NCI-H345 treated with DMSO at 0.1 percent for 48 hours (cell line): Measurements from ENCODE around the gene UGGT2.
"Not testable (repeated sequence)": the region's sequence is repeated elsewhere in the genome, so short reads cannot be mapped to it uniquely, and the experiment has no call there.

Experiments
- DNase-seq: peaks from one replicate; lab custom pipeline; 2025; ENCODE audit not compliant: unreplicated experiment; lab: John Stamatoyannopoulos, UW

The UGGT2 gene

DNA sequence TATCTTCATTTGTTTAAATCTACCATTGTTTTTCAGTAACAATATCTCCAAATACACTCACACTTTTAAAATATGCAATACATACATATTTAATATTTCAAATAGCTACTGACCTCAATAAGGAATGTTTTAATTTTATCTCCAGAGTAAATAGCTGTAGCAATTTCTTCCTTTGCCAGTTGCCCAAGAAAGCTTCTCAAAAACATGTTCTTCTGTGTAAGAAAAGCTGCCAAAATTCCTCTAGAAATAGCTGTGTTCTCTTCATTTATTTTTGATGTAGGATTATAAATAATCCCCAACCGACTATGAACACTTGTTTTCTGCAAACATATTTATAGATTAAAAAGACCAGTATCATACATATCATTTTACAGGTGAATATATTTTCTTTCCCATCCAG lies 150.5 kb downstream of the UGGT2 start:
- DNase-seq = no peak

DNA sequence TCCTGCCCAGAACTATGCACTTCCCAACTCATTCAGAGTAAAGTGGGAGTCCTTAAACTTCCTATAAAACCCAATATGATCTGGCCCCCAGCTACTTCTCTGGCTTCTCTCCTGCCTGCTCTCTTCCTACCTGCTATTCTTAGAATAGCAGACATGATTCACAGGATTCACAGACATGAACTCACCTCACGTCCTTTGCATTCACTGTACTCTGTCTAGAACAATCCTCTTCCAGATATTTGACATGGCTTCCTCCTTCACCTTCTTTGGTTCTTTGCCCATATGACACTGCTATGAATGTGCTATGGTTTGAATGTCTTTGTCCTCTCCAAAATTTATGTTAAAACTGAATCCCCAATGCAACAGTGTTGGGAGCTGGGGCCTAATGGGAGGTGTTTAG lies 154.9 kb downstream of the UGGT2 start:
- no peak for DNase-seq

DNA sequence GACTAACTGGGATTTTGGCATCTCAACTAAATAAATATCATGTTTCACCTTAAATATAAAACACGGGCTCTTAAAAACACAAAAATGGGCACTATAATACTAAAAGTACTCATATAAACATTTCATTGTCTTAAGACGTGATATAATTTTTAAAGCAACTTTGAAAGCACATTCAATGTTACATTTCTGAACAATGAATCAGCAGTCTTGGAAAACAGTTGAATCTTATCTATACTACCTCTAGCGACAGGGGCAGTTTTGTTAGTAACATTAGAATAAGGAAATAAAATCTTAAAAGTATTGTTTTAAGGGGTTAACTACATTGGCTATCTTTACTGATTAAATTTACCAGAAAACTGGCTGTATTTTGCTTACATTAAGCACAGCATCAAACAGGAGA lies 156.9 kb downstream of the UGGT2 start:
- DNase-seq = no peak

DNA sequence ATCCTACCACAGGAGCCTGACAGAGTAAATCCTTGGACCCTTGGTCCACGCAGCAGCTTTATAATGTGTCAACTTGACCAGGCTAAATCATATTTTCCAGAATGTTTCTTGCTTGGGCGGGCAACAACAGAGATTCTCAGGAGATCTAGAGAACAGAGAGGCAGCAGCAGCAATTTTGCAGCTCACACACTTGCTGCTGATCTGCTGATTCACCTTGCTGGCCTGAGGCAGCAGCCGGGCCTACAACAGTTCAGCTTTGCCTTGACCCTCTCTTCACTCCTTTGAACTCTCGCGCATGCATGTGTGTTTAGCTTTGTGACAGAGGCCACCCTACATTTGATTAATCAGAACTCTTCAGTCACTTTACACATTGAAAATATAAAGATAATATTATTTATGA lies 159.3 kb downstream of the UGGT2 start:
- DNase-seq = no peak

DNA sequence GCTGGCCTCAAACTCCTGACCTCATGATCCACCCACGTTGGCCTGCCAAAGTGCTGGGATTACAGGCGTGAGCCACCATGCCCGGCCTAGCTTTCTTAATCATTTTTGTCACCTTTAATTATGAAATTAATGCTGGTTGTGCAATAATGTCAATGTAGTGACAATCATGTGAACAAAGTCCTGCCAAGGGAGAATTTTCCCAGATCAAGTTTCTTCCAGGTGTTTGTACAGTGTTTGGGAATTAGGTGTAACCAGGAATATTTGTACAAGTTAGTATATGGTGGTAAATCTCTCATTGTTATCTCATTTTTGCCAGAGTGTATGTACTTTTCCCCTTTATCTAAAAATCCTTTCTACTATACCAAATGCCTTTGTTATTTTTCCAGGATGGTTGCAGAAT lies 171.1 kb downstream of the UGGT2 start:
- DNase-seq = no peak

DNA sequence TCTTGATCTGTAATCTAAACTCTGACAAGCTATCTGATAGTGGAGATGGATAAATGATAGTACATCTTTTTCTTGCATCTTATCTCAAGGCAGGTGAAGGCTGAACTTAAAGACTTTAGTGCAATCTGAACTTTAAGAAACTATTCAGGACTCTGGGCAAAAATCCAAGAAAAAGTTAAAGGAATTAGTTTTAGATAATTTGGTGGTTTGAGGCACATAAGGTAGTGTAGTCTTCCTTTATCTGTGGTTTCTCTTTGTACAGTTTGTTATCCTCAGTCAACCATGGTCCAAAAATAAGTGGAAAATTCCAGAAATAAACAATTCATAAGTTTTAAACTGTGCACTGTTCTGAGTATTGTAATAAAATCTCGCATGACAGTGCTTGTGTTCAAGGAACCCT lies 172.9 kb downstream of the UGGT2 start:
- no peak for DNase-seq

DNA sequence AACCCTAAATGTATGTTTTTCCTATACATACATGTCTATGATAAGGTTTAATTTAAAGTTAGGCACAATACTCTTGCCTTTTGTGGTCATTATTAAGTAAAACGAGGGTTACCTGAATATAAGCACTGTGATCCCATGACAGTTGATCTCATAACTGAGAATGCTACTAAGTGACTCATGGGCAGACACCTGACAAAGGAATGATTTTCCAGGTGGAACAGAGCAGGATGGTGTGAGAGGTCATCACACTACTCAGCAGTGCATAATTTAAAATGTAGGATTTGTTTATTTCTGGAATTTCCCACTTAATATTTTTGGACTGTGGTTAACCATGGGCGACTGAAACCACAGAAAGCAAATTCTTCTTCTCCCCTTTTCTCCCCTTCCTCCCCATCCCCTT lies 178.9 kb downstream of the UGGT2 start:
- no peak for DNase-seq

DNA sequence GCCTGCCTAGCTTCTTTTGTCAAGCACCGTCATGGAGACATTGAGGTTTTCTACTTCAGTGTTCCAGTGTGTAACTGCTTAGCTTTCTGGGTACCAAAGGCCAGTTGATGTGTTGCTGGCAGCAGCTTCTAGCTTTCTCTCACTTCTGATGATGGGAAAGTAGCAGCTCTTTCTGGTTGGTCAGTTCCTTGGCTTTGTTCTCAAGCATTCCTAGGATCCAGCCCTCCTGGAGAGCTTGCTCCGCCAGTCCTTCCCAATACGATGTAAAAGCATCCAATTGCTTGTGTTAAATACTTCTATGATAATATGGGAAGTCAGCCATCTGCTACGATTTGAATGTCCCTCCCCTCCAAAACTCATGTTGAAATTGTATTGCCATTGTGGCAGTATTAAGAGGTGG lies 182.8 kb downstream of the UGGT2 start:
- no peak for DNase-seq

DNA sequence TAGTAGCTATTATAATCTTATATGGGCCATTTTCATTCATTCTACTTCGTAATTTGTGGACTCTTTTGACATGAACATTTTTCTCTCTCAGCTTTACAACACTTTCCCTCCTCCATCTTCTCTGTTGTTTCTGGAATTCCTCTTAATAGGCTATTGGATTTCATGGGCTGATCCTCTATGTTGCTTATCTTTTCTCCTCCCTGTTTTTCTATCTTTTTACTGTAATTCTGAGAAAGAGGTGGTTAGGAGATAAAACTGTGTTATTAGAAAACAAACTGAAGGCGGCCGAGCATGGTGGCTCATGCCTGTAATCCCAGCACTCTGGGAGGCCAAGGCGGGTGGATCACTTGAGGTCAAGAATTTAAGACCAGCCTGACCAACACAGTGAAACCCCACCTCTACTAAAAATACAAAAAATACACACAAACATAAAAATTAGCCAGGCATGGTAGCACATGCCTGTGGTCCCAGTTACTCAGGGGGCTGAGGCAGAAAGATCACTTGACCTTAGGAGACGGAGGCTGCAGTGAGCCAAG lies 188.1 kb downstream of the UGGT2 start:
- DNase-seq = no peak

DNA sequence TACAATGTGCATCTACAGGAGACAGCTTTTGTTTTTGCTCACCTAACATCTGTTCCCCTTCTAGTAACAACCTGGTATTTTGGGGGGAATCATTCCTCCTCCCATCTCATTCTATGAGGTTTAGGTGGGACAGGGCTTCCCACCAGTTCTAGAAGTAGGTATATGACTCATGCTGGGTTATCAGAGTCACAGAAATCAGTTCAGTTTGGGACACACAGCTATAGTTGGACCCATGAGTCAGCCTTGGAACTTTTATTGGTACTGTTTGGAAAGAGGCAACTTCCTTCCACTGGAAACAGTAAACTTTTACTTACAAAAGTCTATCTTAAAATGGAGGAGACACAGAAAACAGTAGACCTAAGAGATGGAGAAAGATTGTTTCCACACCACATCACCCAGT lies 190.8 kb downstream of the UGGT2 start:
- no peak for DNase-seq

DNA sequence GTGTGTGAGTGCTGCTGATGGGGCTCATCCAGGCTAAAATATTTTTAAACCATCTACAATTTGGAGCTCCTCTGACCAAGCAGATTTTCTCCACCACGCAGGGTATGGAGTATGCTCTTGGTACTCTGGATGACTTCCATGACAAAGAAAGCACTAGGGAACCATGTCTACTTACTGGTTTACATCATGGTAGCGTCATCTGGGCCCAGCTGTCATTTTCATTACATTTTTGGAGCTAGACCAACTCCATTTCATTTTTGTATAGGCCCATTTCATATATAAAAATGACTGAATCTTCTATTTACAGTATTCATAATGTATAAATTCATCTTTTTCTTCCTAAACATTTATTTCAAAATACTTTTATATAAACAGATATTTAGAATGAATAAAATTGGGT lies 191.9 kb downstream of the UGGT2 start:
- no peak for DNase-seq

DNA sequence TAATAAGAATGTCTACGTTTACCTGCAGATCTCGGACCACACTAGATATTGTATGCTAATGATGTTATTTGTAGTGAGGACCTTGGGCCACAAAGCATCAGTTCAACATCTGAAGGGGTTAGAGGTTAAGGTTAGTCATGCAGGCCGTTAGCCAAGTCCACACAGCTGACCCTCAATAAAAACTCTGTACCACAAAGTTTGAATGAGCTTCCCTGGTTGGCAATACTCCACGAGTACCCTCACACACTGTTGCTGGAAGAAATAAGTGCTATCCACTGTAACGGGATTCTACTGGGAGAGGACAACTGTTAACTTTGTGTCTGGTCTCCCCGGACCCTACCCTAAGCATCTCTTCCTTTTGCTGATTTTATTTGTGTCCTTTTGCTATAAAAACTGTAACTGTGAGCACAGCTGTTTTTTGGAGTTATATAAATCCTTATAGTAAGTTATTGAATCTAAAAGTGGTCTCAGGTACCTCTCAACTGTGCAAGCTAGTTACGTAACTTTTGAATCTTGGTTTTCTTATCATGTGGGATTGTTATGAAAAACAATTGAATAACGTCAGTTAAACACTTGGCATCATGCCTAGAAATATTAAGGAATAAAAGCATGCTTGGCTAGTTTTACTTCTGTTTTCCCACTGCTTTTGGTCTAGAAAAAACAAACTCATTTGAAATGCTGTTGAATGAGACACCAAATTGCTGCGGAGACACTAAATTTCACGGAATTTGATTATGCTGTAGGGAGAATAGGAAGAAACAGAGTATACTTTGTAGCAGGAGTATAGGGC lies 194.7 kb downstream of the UGGT2 start:
- no peak for DNase-seq

DNA sequence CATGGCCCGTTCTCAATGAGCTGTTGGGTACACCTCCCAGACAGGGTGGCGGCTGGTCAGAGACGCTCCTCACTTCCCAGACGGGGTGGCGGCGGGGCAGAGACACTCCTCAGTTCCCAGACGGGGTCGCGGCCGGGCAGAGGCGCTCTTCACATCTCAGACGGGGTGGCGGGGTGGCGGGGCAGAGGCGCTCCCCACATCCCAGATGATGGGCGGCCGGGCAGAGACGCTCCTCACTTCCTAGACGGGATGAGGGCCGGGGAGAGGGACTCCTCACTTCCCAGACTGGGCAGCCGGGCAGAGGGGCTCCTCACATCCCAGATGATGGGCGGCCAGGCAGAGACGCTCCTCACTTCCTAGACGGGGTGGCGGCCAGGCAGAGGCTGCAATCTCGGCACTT lies 207.5 kb downstream of the UGGT2 start:
- DNase-seq = not testable (repeated sequence)

DNA sequence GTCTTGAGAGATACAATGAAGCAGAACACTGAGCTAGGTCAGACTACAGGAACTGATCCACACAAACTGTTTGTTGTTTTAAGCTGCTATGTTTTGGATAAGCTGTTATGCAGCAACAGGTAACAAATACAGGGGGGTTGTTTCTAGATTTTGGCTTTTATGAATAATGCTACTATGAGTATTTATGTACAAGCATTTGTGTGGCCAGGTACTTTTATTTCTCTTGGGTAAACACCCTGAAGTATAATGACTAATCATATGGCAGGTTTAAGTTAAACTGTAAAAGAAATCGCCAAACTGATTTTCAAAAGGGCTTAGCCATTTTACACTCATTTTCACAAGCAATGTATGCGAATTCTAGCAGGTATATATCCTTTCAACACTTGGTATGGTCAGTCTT lies 210.3 kb downstream of the UGGT2 start:
- DNase-seq = no peak

DNA sequence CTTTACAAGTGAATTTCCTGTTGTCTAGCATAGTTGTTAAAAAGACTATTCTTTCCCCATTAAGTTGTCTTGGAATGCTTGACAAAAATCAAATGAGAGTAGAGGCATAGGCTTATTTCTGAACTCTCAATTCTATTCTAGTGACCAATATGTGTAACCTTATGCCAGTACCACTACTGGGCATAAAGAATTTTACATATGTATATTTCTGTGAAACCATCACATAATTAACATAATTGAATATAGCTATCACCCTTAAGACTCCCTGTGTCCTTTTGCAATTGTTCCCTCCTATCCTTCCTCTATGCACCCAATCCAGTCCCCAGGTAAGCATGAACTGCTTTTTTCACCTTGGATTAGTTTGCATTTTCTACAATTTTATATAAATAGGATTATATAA lies 211.3 kb downstream of the UGGT2 start:
- no peak for DNase-seq

DNA sequence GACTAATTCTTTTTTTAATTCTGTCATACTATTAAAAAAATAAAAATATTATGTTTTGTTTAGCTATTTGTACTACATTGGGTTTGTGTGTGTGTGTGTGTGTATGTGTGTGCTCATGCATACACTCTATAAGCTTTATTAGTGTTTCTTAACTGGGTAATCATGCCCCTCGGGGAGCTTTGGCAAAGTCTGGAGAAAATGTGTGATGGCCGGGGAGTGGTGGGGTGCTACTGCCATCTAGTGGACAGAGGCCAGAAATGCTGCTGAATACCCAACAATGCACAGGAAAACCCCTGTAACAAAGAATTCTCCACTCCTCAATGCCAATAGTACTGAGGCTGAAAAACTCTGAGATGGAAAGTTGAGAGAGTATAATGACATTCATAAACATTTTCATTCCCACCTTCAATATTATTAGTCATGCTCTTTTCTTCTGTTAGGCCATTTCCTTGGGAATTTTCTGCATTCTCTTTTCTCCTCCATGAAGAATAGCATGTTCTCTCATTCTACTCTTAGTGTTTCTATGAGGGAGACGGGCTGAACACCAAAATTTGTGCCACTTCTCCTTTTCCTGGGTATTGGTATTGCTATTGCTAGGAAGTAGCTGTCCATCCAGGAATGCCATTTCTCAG lies 219.0 kb downstream of the UGGT2 start:
- DNase-seq = peak; percentile 37

DNA sequence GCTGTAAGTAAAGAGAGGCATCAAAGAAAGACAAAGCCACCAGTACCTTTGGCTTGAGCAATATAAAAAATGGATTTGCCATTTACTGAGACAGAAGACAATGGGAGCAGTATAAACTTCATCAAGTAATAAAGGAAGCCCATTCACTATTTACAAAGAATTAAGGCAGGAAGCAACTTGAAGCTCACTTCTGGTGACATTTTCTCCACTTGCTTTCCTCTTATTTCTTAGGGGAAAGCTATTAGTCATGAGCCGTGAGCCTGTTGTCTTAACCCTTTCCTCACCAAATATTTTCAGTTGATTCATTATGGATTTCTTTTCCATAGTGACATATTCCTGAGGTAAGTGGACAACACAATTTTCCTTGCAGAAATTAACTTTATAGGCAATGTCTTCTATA lies 219.5 kb downstream of the UGGT2 start:
- DNase-seq = no peak

DNA sequence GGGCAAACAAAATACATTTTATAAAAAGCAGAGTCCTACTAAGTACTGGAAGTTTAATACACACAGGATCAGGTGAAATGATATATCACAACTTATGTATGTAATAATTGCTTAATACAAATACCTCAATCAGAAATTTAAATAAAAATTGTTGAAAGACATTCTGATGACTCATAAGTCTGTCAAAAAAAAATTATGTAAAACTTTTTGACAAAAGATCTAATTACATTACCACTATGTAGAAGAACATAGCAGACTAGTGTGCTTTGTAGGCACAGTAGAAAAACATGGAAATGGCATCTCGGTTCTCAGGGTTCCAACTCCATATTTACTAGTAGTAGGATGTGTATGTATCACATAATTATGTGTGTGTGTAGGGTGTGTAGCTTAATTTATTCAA lies 220.1 kb downstream of the UGGT2 start:
- no peak for DNase-seq

DNA sequence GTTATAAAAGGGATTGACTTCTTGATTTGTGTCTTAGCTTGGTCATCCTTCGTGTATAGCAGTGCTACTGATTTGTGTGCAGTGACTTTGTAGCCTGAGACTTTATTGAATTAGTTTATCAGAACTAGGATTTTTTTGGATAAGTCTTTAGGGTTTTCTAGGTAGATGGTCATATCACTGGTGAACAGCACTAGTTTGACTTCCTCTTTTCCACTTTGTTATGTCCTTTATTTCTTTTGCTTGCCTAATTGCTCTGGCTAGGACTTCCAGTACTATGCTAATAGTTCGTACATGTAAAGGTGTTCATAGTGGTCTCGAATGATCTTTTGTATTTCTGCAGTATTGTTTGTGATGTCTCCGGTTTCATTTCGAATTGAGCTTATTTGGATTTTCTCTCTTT lies 230.9 kb downstream of the UGGT2 start:
- no peak for DNase-seq

DNA sequence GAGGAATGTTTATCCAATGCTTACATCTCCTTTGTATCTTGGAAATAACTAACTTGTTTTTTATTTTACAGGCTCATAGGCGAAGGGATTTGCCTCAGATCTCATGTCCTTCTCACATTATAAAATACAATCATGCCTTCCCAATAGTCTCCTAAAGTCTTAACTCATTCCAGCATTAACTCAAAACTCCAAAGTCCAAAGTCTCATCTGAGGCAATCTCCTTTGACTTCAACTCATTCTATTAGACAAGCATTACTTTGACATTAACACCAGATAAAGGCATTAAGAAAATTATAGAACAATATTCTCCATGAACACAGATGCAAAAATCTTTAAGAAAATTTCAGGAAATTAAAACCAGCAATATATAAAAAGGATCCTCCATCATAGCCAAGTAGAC lies 238.7 kb downstream of the UGGT2 start:
- DNase-seq = no peak

DNA sequence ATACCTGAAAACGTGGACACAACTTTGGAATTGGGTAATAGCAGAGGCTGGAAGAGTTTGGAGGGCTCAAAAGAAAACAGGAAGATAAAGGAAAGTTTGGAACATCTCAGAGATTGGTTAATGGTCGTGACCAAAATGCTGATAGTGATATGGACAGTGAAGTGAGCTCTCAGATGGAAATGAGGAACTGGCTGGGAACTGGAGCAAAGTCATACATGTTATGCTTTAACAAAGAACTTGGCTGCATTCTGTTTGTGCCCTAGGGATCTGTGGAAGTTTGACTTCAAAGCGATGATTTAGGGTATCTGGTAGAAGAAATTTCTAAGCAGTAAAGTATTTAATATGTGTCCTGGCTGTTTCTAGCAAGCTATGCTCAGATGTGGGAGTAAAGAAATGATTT lies 240.1 kb downstream of the UGGT2 start:
- no peak for DNase-seq

DNA sequence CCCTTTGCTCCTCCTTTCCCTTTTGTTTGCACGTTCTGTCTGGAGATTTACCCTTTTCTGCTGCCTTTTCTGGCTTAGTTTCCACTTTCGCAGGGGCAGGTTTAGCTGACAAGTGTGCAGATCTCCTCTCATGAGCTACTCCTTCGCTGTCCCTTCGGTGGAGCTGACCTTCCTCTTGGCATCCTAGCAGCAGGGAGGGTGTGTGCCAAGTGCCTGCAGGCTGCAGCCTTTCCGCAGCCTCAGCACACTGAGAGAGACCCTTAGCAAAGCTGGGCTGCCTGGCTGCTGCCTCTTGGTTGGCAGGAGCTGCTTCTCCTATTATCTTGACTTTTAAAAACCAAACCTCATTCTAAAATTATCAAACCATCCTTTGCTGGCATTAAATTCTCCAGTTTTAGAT lies 243.8 kb downstream of the UGGT2 start:
- DNase-seq = no peak

DNA sequence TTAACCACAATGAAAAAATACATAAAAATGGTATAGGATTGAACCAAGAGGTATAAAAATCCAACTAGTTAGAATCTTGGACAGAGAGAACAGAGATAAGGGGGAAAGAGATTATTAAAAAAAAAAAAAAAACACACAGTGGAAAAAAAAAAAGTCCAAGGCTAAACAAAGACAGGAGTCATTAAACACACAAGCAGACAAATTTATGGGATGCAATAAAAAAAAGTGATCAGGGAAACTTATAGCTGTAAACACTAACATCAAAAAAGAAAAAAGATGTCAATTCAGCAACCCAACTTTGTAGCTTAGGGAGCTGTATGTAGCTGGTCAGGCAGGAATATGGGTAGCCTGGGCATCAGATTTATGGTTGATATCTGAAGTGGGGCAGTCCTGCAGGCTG lies 247.3 kb downstream of the UGGT2 start:
- DNase-seq = no peak
